Activated T-helper 17 cell treated with anti-CD3 and anti-CD28 coated beads, Interleukin-2, amount 50 U/mL, for 72 hours (primary cell): ENCODE data around the gene VANGL2. TPM values are rescaled to one million over a fixed set of nuclear protein-coding genes. Genes with fewer than 3 reads are reported as not detected.

Source experiments
- ATAC-seq: fragments of 150-1000 bp; cut with Tn5 transposase; replicated peaks from 2 replicates; pipeline ENCODE4 v1.10.0; 2021; ENCODE audit warnings: mild to moderate bottlenecking, moderate library complexity
- H3K27ac Mint-ChIP-seq: one replicate; pipeline ENCODE4 v1.8.0; 2022; ENCODE audit warnings: mixed read lengths
- H3K27me3 Mint-ChIP-seq: one replicate; pipeline ENCODE4 v1.8.0; 2022; ENCODE audit warnings: mixed read lengths
- H3K36me3 Mint-ChIP-seq: one replicate; pipeline ENCODE4 v1.8.0; 2022; ENCODE audit warnings: low read depth, mild to moderate bottlenecking, mixed read lengths
- H3K4me1 Mint-ChIP-seq: one replicate; pipeline ENCODE4 v1.8.0; 2022; ENCODE audit warnings: mixed read lengths
- H3K4me3 Mint-ChIP-seq: one replicate; pipeline ENCODE4 v1.8.0; 2022; ENCODE audit warnings: mild to moderate bottlenecking, mixed read lengths
- H3K9me3 Mint-ChIP-seq: one replicate; pipeline ENCODE4 v1.8.0; 2022; ENCODE audit warnings: mixed read lengths
- total RNA-seq, 2 donors: library from RNA; stranded (reverse); gene quantifications; one replicate each; pipeline ENCODE4 v1.2.3, GENCODE V29; 2022

VANGL2 gene
- total RNA-seq, 2 donors from 2014 or later, result not detected

GRCh38 chr1:160365325-160365724, 35.0 kb upstream of the VANGL2 start:
- H3K4me3 Mint-ChIP-seq, result no peak overlapping the region

GRCh38 chr1:160366731-160367515, 33.4 kb upstream of the VANGL2 start, which contains the start of gene NHLH1:
NHLH1 (plus strand) TSS chr1:160367071; CDS start chr1:160370732, 3,661 bp downstream.
- Mint-ChIP-seq H3K4me1 (peaks cover 7% of the 10 kb centered on the region), H3K4me3 (no peak within 1 kb of the TSS), H3K27me3 (no peaks in the 10 kb centered on the region), H3K36me3 (no peaks in the 10 kb centered on the region), H3K9me3 (no peaks in the 10 kb centered on the region), H3K27ac (peak within 1 kb of the TSS; percentile 40)
- no peak for ATAC-seq

More at GRCh38 chr1:160365325-160365724, 35.0 kb upstream of the VANGL2 start:
- no peaks in the 10 kb centered on the region for H3K9me3 Mint-ChIP-seq
- H3K36me3 Mint-ChIP-seq, result peaks cover 8% of the 10 kb centered on the region
- no peaks in the 10 kb centered on the region for H3K27me3 Mint-ChIP-seq
- H3K4me1 Mint-ChIP-seq, result peaks cover 7% of the 10 kb centered on the region
- no peak overlapping the region for H3K27ac Mint-ChIP-seq
- ATAC-seq, result no peak

- Mint-ChIP-seq H3K9me3 (no peaks in the 10 kb centered on the region), H3K36me3 (no peaks in the 10 kb centered on the region), H3K27ac (peak overlapping the region; percentile 40), H3K4me1 (peaks cover 2% of the 10 kb centered on the region), H3K4me3 (no peak overlapping the region), H3K27me3 (no peaks in the 10 kb centered on the region)
- no peak for ATAC-seq
These were observed 32.9 kb upstream of the VANGL2 start for GRCh38 chr1:160367516-160367900.

- no peaks in the 10 kb centered on the region for H3K9me3 Mint-ChIP-seq
- H3K36me3 Mint-ChIP-seq, result no peaks in the 10 kb centered on the region
- ATAC-seq, result no peak
- H3K4me3 Mint-ChIP-seq, result no peak overlapping the region
- peak overlapping the region; percentile 40 for H3K27ac Mint-ChIP-seq
- H3K4me1 Mint-ChIP-seq, result no peaks in the 10 kb centered on the region
- H3K27me3 Mint-ChIP-seq, result no peaks in the 10 kb centered on the region
These were observed 32.1 kb upstream of the VANGL2 start for GRCh38 chr1:160367934-160368923.

GRCh38 chr1:160369087-160369486, 31.3 kb upstream of the VANGL2 start:
- Mint-ChIP-seq H3K27ac (no peak overlapping the region), H3K27me3 (no peaks in the 10 kb centered on the region), H3K9me3 (no peaks in the 10 kb centered on the region), H3K36me3 (no peaks in the 10 kb centered on the region), H3K4me1 (no peaks in the 10 kb centered on the region), H3K4me3 (no peak overlapping the region)
- no peak for ATAC-seq

- H3K27me3 Mint-ChIP-seq, result no peaks in the 10 kb centered on the region
- ATAC-seq, result no peak
- no peaks in the 10 kb centered on the region for H3K36me3 Mint-ChIP-seq
- no peak overlapping the region for H3K27ac Mint-ChIP-seq
- H3K4me1 Mint-ChIP-seq, result peaks cover 3% of the 10 kb centered on the region
- H3K4me3 Mint-ChIP-seq, result no peak overlapping the region
- no peaks in the 10 kb centered on the region for H3K9me3 Mint-ChIP-seq
These were observed 29.6 kb upstream of the VANGL2 start for GRCh38 chr1:160370561-160371345.

- H3K4me3 Mint-ChIP-seq, result no peak overlapping the region
- H3K27me3 Mint-ChIP-seq, result no peaks in the 10 kb centered on the region
- H3K9me3 Mint-ChIP-seq, result no peaks in the 10 kb centered on the region
- H3K27ac Mint-ChIP-seq, result no peak overlapping the region
- peaks cover 5% of the 10 kb centered on the region for H3K4me1 Mint-ChIP-seq
- no peak for ATAC-seq
- H3K36me3 Mint-ChIP-seq, result no peaks in the 10 kb centered on the region
These were observed 29.1 kb upstream of the VANGL2 start for GRCh38 chr1:160371346-160371631.

GRCh38 chr1:160371756-160372155, 28.6 kb upstream of the VANGL2 start:
- ATAC-seq, result no peak
- H3K27me3 Mint-ChIP-seq, result no peaks in the 10 kb centered on the region
- no peak overlapping the region for H3K4me3 Mint-ChIP-seq
- H3K4me1 Mint-ChIP-seq, result peaks cover 5% of the 10 kb centered on the region
- no peaks in the 10 kb centered on the region for H3K36me3 Mint-ChIP-seq
- H3K27ac Mint-ChIP-seq, result peak overlapping the region; percentile 25
- H3K9me3 Mint-ChIP-seq, result no peaks in the 10 kb centered on the region

GRCh38 chr1:160373696-160374095, 26.7 kb upstream of the VANGL2 start:
- no peak for ATAC-seq
- H3K4me1 Mint-ChIP-seq, result peaks cover 5% of the 10 kb centered on the region
- H3K9me3 Mint-ChIP-seq, result no peaks in the 10 kb centered on the region
- no peaks in the 10 kb centered on the region for H3K36me3 Mint-ChIP-seq
- H3K27ac Mint-ChIP-seq, result no peak overlapping the region
- no peak overlapping the region for H3K4me3 Mint-ChIP-seq
- H3K27me3 Mint-ChIP-seq, result no peaks in the 10 kb centered on the region

GRCh38 chr1:160374306-160375110, 25.9 kb upstream of the VANGL2 start:
- Mint-ChIP-seq H3K27me3 (no peaks in the 10 kb centered on the region), H3K27ac (no peak overlapping the region), H3K9me3 (no peaks in the 10 kb centered on the region), H3K4me1 (peaks cover 5% of the 10 kb centered on the region), H3K36me3 (no peaks in the 10 kb centered on the region), H3K4me3 (no peak overlapping the region)
- ATAC-seq, result no peak

GRCh38 chr1:160375788-160376524, 24.4 kb upstream of the VANGL2 start:
- Mint-ChIP-seq H3K27ac (peak overlapping the region; percentile 23), H3K9me3 (no peaks in the 10 kb centered on the region), H3K4me3 (peak overlapping the region; percentile 27)

GRCh38 chr1:160376525-160377131, 23.7 kb upstream of the VANGL2 start:
- Mint-ChIP-seq H3K4me3 (no peak overlapping the region), H3K9me3 (no peaks in the 10 kb centered on the region), H3K27ac (peak overlapping the region; percentile 23), H3K27me3 (no peaks in the 10 kb centered on the region), H3K36me3 (no peaks in the 10 kb centered on the region), H3K4me1 (peaks cover 5% of the 10 kb centered on the region)
- peak; percentile 82 for ATAC-seq

More at GRCh38 chr1:160375788-160376524, 24.4 kb upstream of the VANGL2 start:
- Mint-ChIP-seq H3K27me3 (no peaks in the 10 kb centered on the region), H3K4me1 (peaks cover 5% of the 10 kb centered on the region), H3K36me3 (no peaks in the 10 kb centered on the region)
- ATAC-seq, result peak; percentile 73
